ENCODE results near the gene RCL1. TPM values are rescaled to one million over a fixed set of nuclear protein-coding genes. Genes with fewer than 3 reads are reported as not detected.

Gene RCL1
- total and polyA plus RNA-seq, 2 of the 13 experiments (the other 11 are each of a cell fraction or from before 2014, with no cell fraction given), result 22.3 to 31.6 TPM

DNA sequence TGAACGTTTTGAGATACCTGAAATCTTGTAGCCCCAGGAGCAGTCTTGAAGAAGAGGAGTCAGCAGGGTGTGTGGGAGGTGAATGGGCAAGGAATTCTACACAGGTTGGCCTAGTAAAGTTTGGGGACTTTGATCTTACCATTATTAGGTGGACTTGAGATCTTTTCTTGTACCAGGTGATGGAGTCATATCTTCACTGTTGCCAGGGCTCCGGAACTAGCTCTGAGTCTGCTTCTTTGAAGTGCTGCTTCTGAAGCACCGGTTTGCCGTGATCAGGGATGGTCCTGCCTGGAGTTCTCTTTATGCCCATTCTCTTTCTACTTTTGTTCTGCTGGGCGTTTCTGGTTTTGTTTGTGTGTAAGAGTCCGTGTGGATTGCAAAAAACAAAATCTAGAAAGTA is 27.4 kb downstream of the RCL1 start:
- intact Hi-C loops (cut with micrococcal nuclease; ENCODE audit: unreplicated experiment) (no loop called here), in situ Hi-C loops (cut with HindIII; ENCODE audit: extremely low pct_ligation_motif_present, low pct_unique_long_range_greater_than_20kb) (no loop called here)
- 13% methylated on average over 6 of the region's 6 CpGs for WGBS (ENCODE audit: low lambda C conversion rate)
- no peaks in the 10 kb centered on the region for H4K20me1 ChIP-seq (ENCODE audit: insufficient read depth, low read length)
- peak; percentile 22; the same call in 1 of the 2 replicates for TF ChIP-seq HNF4A (CRISPR knock-in tag; IDR thresholded peaks at IDR 0.05)
- TF ChIP-seq STAG1 (CRISPR knock-in tag; IDR thresholded peaks at IDR 0.05), result peak; percentile 50
- peak; percentile 65 for TF ChIP-seq TCF7 (IDR thresholded peaks at IDR 0.05; ENCODE audit: low read depth)
- 0 out of 2 replicates have a peak, but pooled peaks have one; percentile 24 for TF ChIP-seq SOX5 (CRISPR knock-in tag; IDR thresholded peaks at IDR 0.05; ENCODE audit: borderline replicate concordance)
- peak; percentile 81; the same call in 1 of the 2 replicates for TF ChIP-seq ETV5 (CRISPR knock-in tag; IDR thresholded peaks at IDR 0.05; ENCODE audit: borderline replicate concordance)
- no peak for TF ChIP-seq KLF13 (CRISPR knock-in tag; IDR thresholded peaks at IDR 0.05)
- TF ChIP-seq EP300 (IDR thresholded peaks at IDR 0.05; ENCODE audit: low read depth in 2 of 2, low read length in 2 of 2), result 0 out of 4 replicates have a peak, but pooled peaks of 1 of the 2 experiments have one; percentile 12
- TF ChIP-seq EP300 (CRISPR knock-in tag; IDR thresholded peaks at IDR 0.05; ENCODE audit: borderline replicate concordance), result no peak
- TF ChIP-seq, protein P1, sequence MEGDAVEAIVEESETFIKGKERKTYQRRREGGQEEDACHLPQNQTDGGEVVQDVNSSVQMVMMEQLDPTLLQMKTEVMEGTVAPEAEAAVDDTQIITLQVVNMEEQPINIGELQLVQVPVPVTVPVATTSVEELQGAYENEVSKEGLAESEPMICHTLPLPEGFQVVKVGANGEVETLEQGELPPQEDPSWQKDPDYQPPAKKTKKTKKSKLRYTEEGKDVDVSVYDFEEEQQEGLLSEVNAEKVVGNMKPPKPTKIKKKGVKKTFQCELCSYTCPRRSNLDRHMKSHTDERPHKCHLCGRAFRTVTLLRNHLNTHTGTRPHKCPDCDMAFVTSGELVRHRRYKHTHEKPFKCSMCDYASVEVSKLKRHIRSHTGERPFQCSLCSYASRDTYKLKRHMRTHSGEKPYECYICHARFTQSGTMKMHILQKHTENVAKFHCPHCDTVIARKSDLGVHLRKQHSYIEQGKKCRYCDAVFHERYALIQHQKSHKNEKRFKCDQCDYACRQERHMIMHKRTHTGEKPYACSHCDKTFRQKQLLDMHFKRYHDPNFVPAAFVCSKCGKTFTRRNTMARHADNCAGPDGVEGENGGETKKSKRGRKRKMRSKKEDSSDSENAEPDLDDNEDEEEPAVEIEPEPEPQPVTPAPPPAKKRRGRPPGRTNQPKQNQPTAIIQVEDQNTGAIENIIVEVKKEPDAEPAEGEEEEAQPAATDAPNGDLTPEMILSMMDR (CRISPR knock-in tag; IDR thresholded peaks at IDR 0.05), result peak; percentile 59
- no peak for TF ChIP-seq ZNF292 (CRISPR knock-in tag; IDR thresholded peaks at IDR 0.05; ENCODE audit: borderline replicate concordance, low read depth)
- TF ChIP-seq ZBTB38 (CRISPR knock-in tag; IDR thresholded peaks at IDR 0.05), result no peak
- 0 out of 2 replicates have a peak, but pooled peaks have one; percentile 10 for TF ChIP-seq FOSL2 (CRISPR knock-in tag; IDR thresholded peaks at IDR 0.05)
- no peak for TF ChIP-seq SOX13 (IDR thresholded peaks at IDR 0.05)
- TF ChIP-seq SOX13 (CRISPR knock-in tag; conservative IDR thresholded peaks at IDR 0.05 in 1 of 2, IDR thresholded peaks at IDR 0.05 in 1 of 2), result peak in 1 of 2 experiments; percentile 24; a peak in 1 of 4 replicates
- TF ChIP-seq MIER3 (CRISPR knock-in tag; IDR thresholded peaks at IDR 0.05; ENCODE audit: borderline replicate concordance), result no peak
- no peak for TF ChIP-seq DNMT1 (CRISPR knock-in tag; IDR thresholded peaks at IDR 0.05)
- TF ChIP-seq ZNF563 (CRISPR knock-in tag; IDR thresholded peaks at IDR 0.05), result no peak
- no peak for TF ChIP-seq FOXA3 (CRISPR knock-in tag; IDR thresholded peaks at IDR 0.05)
- TF ChIP-seq SMC3 (IDR thresholded peaks at IDR 0.05; ENCODE audit: low read length), result peak; percentile 14; the same call in 1 of the 2 replicates
- no TSS peak for BruUV-seq (replicated peaks)
- H3K79me2 ChIP-seq (ENCODE audit: insufficient read depth, low read length), result peaks cover 56% of the 10 kb centered on the region
- no peak overlapping the region for H3K4me3 ChIP-seq (replicated peaks in 1 of 3; ENCODE audit: insufficient read depth in 1 of 3, low read depth in 2 of 3, low read length in 3 of 3)
- no peak overlapping the region for H2AFZ ChIP-seq (ENCODE audit: low read length)
- ATAC-seq, result peak; percentile 86
- ChIA-PET CTCF (ENCODE audit: low intra/inter-chr PET ratio, low total read pairs) (interaction anchor here (1.3 kb wide), 1 partner anchor 104 kb away, joined by 4 read pairs; no protein-coding TSS in a partner anchor), POLR2A (interaction anchor here (1.4 to 1.7 kb wide), 2 partner anchors 13 to 18 kb away, joined by 4 to 5 read pairs; no protein-coding TSS in a partner anchor)
- H3K9me3 ChIP-seq (ENCODE audit: low read length), result no peaks in the 10 kb centered on the region
- H3K27ac ChIP-seq (ENCODE audit: extremely low read length, insufficient read depth, low read length), result no peak overlapping the region
- H3K4me1 ChIP-seq (ENCODE audit: insufficient read depth, low read length), result peaks cover 45% of the 10 kb centered on the region
- no peak overlapping the region for H3K9ac ChIP-seq (ENCODE audit: insufficient read depth, low read depth, low read length)
- FAIRE-seq, result peak; percentile 32
- no peaks in the 10 kb centered on the region for H3K27me3 ChIP-seq (ENCODE audit: control insufficient read depth in 1 of 2, insufficient read depth in 2 of 2, low read length in 2 of 2)
- peaks cover 0 to 3% of the 10 kb centered on the region in 2 experiments; a peak in 1 of 5 replicates for H3K36me3 ChIP-seq (replicated peaks in 1 of 2; ENCODE audit: control insufficient read depth in 1 of 2, insufficient read depth in 2 of 2, low read length in 2 of 2)
- peak; percentile 64 for DNase-seq (ENCODE audit: low spot score)
- 0 out of 2 replicates have a peak overlapping the region, but pooled peaks have one; percentile 3 for H3K4me2 ChIP-seq (ENCODE audit: low read depth, low read length)

Measured in HepG2 (cell line).